Keratinocyte (primary cell): ENCODE measurements around the gene CDY2B. TPM values are rescaled to one million over a fixed set of nuclear protein-coding genes. Genes with fewer than 3 reads are reported as not detected.

Experiments used
- polyA plus RNA-seq, 5 experiments: library from polyadenylated mRNA; depleted of rRNA in 3 of 5; stranded (reverse) in 3 of 5; stranded (forward) in 1 of 5; unstranded in 1 of 5; fragments of >200 nt; gene quantifications; 1 replicate in 1 of 5; 2 replicates in 3 of 5; 3 replicates in 1 of 5; pipeline versions ENCODE4 v1.2.1 to v1.2.3, GENCODE V29; 2011 to 2012; ENCODE audit warnings: missing spikeins in 2 of 5, low read depth in 1 of 5, low replicate concordance in 1 of 5

Gene CDY2B
- polyA plus RNA-seq, 1 donor (not counting 4 experiments of a cell fraction or from before 2014, with no cell fraction given), result not detected

Other genes starting within 250 kb of the CDY2B start
- not detected in 3 replicates for gene CDY2A, start 145.6 kb upstream of the CDY2B start, polyA plus RNA-seq